OCI-LY3 (cell line): ENCODE results near the gene CARTPT.

ENCODE experiments used
- H2AFZ ChIP-seq: fragments of 200-600, 300-600 bp; shearing (Covaris generic); 2 replicates; pipeline ENCODE4 v1.6.0; 2014; ENCODE audit warnings: antibody characterized with exemption, low read depth, low read length
- H3K27ac ChIP-seq: fragments of 200-600, 300-600 bp; sonication (generic); 2 replicates; pipeline ENCODE4 v1.5.1; 2014; ENCODE audit warnings: mild to moderate bottlenecking, low read length, moderate library complexity, mixed read lengths
- H3K27me3 ChIP-seq: fragments of 200-600, 300-600 bp; sonication (generic); 2 replicates; pipeline ENCODE4 v1.6.1; 2014; ENCODE audit warnings: low read depth, low read length, mixed read lengths
- H3K36me3 ChIP-seq: fragments of 200-600, 300-600 bp; sonication (generic); replicated peaks from 2 replicates; pipeline ENCODE3; 2014; ENCODE audit warnings: low read depth, low read length, mixed read lengths
- H3K4me1 ChIP-seq: fragments of 300-600, 200-600 bp; sonication (generic); 2 replicates; pipeline ENCODE4 v1.6.1; 2014; ENCODE audit warnings: low read length, mixed read lengths
- H3K4me2 ChIP-seq: fragments of 200-600, 300-600 bp; sonication (generic); 2 replicates; pipeline ENCODE4 v1.6.1; 2014; ENCODE audit warnings: low read length, mixed read lengths
- H3K4me3 ChIP-seq: fragments of 300-600, 200-600 bp; sonication (generic); 2 replicates; pipeline ENCODE4 v1.5.1; 2014; ENCODE audit warnings: antibody characterized with exemption, mild to moderate bottlenecking, low read length, moderate library complexity
- H3K79me2 ChIP-seq: fragments of 300-600, 200-600 bp; shearing (Covaris generic); 2 replicates; pipeline ENCODE4 v1.6.1; 2014; ENCODE audit warnings: mild to moderate bottlenecking, low read length, mixed read lengths
- H3K9ac ChIP-seq: fragments of 300-600, 200-600 bp; shearing (Covaris generic); 2 replicates; pipeline ENCODE4 v1.6.0; 2014; ENCODE audit warnings: mild to moderate bottlenecking, low read length, moderate library complexity
- H3K9me3 ChIP-seq: fragments of 200-600, 300-600 bp; shearing (Covaris generic); 2 replicates; pipeline ENCODE4 v1.6.1; 2014; ENCODE audit warnings: low read length, mixed read lengths; ENCODE audit not compliant: insufficient read depth
- H4K20me1 ChIP-seq: fragments of 200-600, 300-600 bp; sonication (generic); 2 replicates; pipeline ENCODE4 v1.6.1; 2016; ENCODE audit warnings: low read length, mixed read lengths; ENCODE audit not compliant: insufficient read depth
- CTCF ChIP-seq: fragments of 200-600, 300-600 bp; sonication (generic); IDR thresholded peaks from 2 replicates; pipeline ENCODE4 v1.5.1; 2014; ENCODE audit warnings: antibody characterized with exemption, low read length, low read depth
- EZH2phosphoT487 ChIP-seq: fragments of 200-600 bp; shearing (Covaris generic); IDR thresholded peaks from 2 replicates; pipeline ENCODE4 v1.6.1; 2018; ENCODE audit warnings: antibody characterized with exemption, mixed run types, low read depth

Gene CARTPT

GRCh38 chr5:71706906-71707305 lies 12.2 kb upstream of the CARTPT start:
- H3K4me3 ChIP-seq: no peak overlapping the region
- no peaks in the 10 kb centered on the region for H3K36me3 ChIP-seq
- H3K27me3 ChIP-seq: peaks cover 4% of the 10 kb centered on the region; the same call in 1 of the 2 replicates
- no peak overlapping the region for H3K4me2 ChIP-seq
- H3K9me3 ChIP-seq: no peaks in the 10 kb centered on the region
- H3K79me2 ChIP-seq: no peaks in the 10 kb centered on the region
- H3K9ac ChIP-seq: no peak overlapping the region
- no peak overlapping the region for H3K27ac ChIP-seq
- no peaks in the 10 kb centered on the region for H3K4me1 ChIP-seq
- TF ChIP-seq CTCF (no peak), EZH2phosphoT487 (no peak)
- no peaks in the 10 kb centered on the region for H4K20me1 ChIP-seq
- no peak overlapping the region for H2AFZ ChIP-seq

GRCh38 chr5:71711610-71712009 lies 7.5 kb upstream of the CARTPT start:
- Histone ChIP-seq H3K9ac (no peak overlapping the region), H3K27me3 (peaks cover 11% of the 10 kb centered on the region; the same call in 1 of the 2 replicates), H3K9me3 (no peaks in the 10 kb centered on the region), H2AFZ (no peak overlapping the region), H3K36me3 (no peaks in the 10 kb centered on the region), H3K4me3 (no peak overlapping the region), H4K20me1 (no peaks in the 10 kb centered on the region), H3K4me2 (no peak overlapping the region), H3K27ac (no peak overlapping the region), H3K79me2 (no peaks in the 10 kb centered on the region), H3K4me1 (no peaks in the 10 kb centered on the region)
- TF ChIP-seq EZH2phosphoT487 (no peak), CTCF (no peak)

GRCh38 chr5:71714911-71715310 lies 4.2 kb upstream of the CARTPT start:
- no peak overlapping the region for H3K27ac ChIP-seq
- H3K4me1 ChIP-seq: no peaks in the 10 kb centered on the region
- no peak overlapping the region for H2AFZ ChIP-seq
- H3K79me2 ChIP-seq: no peaks in the 10 kb centered on the region
- H3K9ac ChIP-seq: no peak overlapping the region
- no peaks in the 10 kb centered on the region for H3K9me3 ChIP-seq
- no peak overlapping the region for H3K4me2 ChIP-seq
- no peaks in the 10 kb centered on the region for H4K20me1 ChIP-seq
- H3K36me3 ChIP-seq: no peaks in the 10 kb centered on the region
- H3K27me3 ChIP-seq: peaks cover 7% of the 10 kb centered on the region; the same call in 1 of the 2 replicates
- no peak overlapping the region for H3K4me3 ChIP-seq
- TF ChIP-seq EZH2phosphoT487: no peak
- TF ChIP-seq CTCF: no peak

- H3K4me3 ChIP-seq: no peak overlapping the region
- H3K27me3 ChIP-seq: no peaks in the 10 kb centered on the region
- H3K4me2 ChIP-seq: no peak overlapping the region
- H3K79me2 ChIP-seq: no peaks in the 10 kb centered on the region
- H3K27ac ChIP-seq: no peak overlapping the region
- H2AFZ ChIP-seq: no peak overlapping the region
- no peaks in the 10 kb centered on the region for H3K4me1 ChIP-seq
- H3K9me3 ChIP-seq: no peaks in the 10 kb centered on the region
- TF ChIP-seq EZH2phosphoT487 (no peak), CTCF (no peak)
- H3K36me3 ChIP-seq: no peaks in the 10 kb centered on the region
- no peak overlapping the region for H3K9ac ChIP-seq
- H4K20me1 ChIP-seq: no peaks in the 10 kb centered on the region
Measured at GRCh38 chr5:71727978-71728377, 8.9 kb downstream of the CARTPT start.
